Endodermal cell (in vitro differentiated cells): ENCODE results near the gene WDR35. TPM values are rescaled to one million over a fixed set of nuclear protein-coding genes. Genes with fewer than 3 reads are reported as not detected.
A peak's percentile ranks its signal among the peaks of the same experiment; 100 is the strongest.

ENCODE experiments used
- DNase-seq: peaks from one replicate; pipeline ENCODE4 v3.0.0-alpha.2; 2017
- H3K27ac ChIP-seq: 2 replicates; pipeline ENCODE4 v1.5.1; 2013; ENCODE audit warnings: mild to moderate bottlenecking, low read depth, low read length, moderate library complexity
- H3K27me3 ChIP-seq: 2 replicates; pipeline ENCODE4 v1.6.1; 2013; ENCODE audit warnings: mild to moderate bottlenecking, low read length, moderate library complexity; ENCODE audit not compliant: insufficient read depth, control insufficient read depth, poor library complexity, severe bottlenecking
- H3K36me3 ChIP-seq: 2 replicates; pipeline ENCODE4 v1.7.0; 2013; ENCODE audit warnings: mild to moderate bottlenecking, low read length, moderate library complexity; ENCODE audit not compliant: control insufficient read depth, insufficient read depth
- H3K4me1 ChIP-seq: one replicate; pipeline ENCODE4 v1.7.0; 2013; ENCODE audit warnings: low read length; ENCODE audit not compliant: control insufficient read depth, insufficient read depth
- H3K4me3 ChIP-seq: 2 replicates; pipeline ENCODE4 v1.5.1; 2013; ENCODE audit warnings: mild to moderate bottlenecking, low read length, moderate library complexity
- H3K9ac ChIP-seq: 2 replicates; pipeline ENCODE4 v1.6.1; 2013; ENCODE audit warnings: mild to moderate bottlenecking, low read length, moderate library complexity; ENCODE audit not compliant: poor library complexity, severe bottlenecking; ENCODE audit errors: extremely low read depth
- H3K9me3 ChIP-seq: 2 replicates; pipeline ENCODE4 v1.6.1; 2013; ENCODE audit warnings: mild to moderate bottlenecking, low read length, moderate library complexity; ENCODE audit not compliant: control insufficient read depth
- H3K27ac Mint-ChIP-seq: 2 replicates; pipeline ENCODE4 v1.8.0; 2020; ENCODE audit warnings: mixed read lengths
- H3K27me3 Mint-ChIP-seq: 2 replicates; pipeline ENCODE4 v1.8.0; 2021; ENCODE audit warnings: mild to moderate bottlenecking, mixed read lengths; ENCODE audit not compliant: insufficient read depth
- H3K36me3 Mint-ChIP-seq: 2 replicates; pipeline ENCODE4 v1.8.0; 2020; ENCODE audit warnings: low read depth, mixed read lengths
- H3K4me1 Mint-ChIP-seq: 2 replicates; pipeline ENCODE4 v1.8.0; 2020; ENCODE audit warnings: mixed read lengths
- H3K4me3 Mint-ChIP-seq: 2 replicates; pipeline ENCODE4 v1.8.0; 2020; ENCODE audit warnings: mild to moderate bottlenecking, moderate library complexity, mixed read lengths
- H3K9me3 Mint-ChIP-seq: 2 replicates; pipeline ENCODE4 v1.8.0; 2020; ENCODE audit warnings: mild to moderate bottlenecking, mixed read lengths
- CTCF ChIP-seq: fragments of 200-600 bp; sonication (generic); conservative IDR thresholded peaks from 2 replicates; pipeline ENCODE4 v1.5.0; 2021; ENCODE audit warnings: antibody characterized with exemption, mild to moderate bottlenecking
- WGBS, 2 experiments: methylation state at CpG; one replicate each; pipeline versions ENCODE4 v1.1.5 to v1.1.7; 2013; ENCODE audit warnings: missing lambda C conversion rate in 2 of 2, mixed read lengths in 1 of 2; ENCODE audit not compliant: insufficient coverage in 1 of 2, insufficient read length in 1 of 2; 5-methylcytosine and 5-hydroxymethylcytosine counted together
- total RNA-seq, 2 donors: library from RNA; stranded (reverse); fragmentation: NEBNext Ultra II Directional in 1 of 2; extraction: Animal tissue kit (Norgen Biotek cat#: 25700) in 1 of 2; gene quantifications; 2 replicates in 1 of 2; 3 replicates in 1 of 2; pipeline ENCODE4 v1.2.1, GENCODE V29; 2021

WDR35 gene
- total RNA-seq, 2 donors from 2014 or later: 11.3 to 13.5 TPM

GRCh38 chr2:20019747-20020146 is 29.8 kb upstream of the WDR35 start:
- no peak for TF ChIP-seq CTCF
- peaks cover 13% of the 10 kb centered on the region for H3K36me3 ChIP-seq
- Mint-ChIP-seq H3K9me3 (peaks cover 39% of the 10 kb centered on the region), H3K4me1 (no peaks in the 10 kb centered on the region), H3K4me3 (no peak overlapping the region), H3K36me3 (peaks cover 38% of the 10 kb centered on the region), H3K27ac (no peak overlapping the region), H3K27me3 (no peaks in the 10 kb centered on the region)
- H3K27ac ChIP-seq: no peak overlapping the region
- no peaks in the 10 kb centered on the region for H3K4me1 ChIP-seq
- peaks cover 32% of the 10 kb centered on the region for H3K9me3 ChIP-seq
- no peak for DNase-seq
- H3K27me3 ChIP-seq: no peaks in the 10 kb centered on the region
- H3K4me3 ChIP-seq: no peak overlapping the region
- WGBS, 2 experiments: 90 to 97% methylated on average over 3 to 4 of the region's 4 CpGs
- no peak overlapping the region for H3K9ac ChIP-seq

GRCh38 chr2:20018601-20019152 is 28.8 kb upstream of the WDR35 start:
- peaks cover 5% of the 10 kb centered on the region for H3K36me3 ChIP-seq
- H3K27ac ChIP-seq: no peak overlapping the region
- H3K4me1 ChIP-seq: no peaks in the 10 kb centered on the region
- Mint-ChIP-seq H3K36me3 (peaks cover 29% of the 10 kb centered on the region), H3K9me3 (peaks cover 43% of the 10 kb centered on the region), H3K4me3 (no peak overlapping the region), H3K27me3 (no peaks in the 10 kb centered on the region), H3K4me1 (peaks cover 2% of the 10 kb centered on the region), H3K27ac (no peak overlapping the region)
- H3K27me3 ChIP-seq: no peaks in the 10 kb centered on the region
- DNase-seq: no peak
- H3K4me3 ChIP-seq: no peak overlapping the region
- 94 to 100% methylated on average over 1 to 2 of the region's 2 CpGs for WGBS, 2 experiments
- H3K9ac ChIP-seq: no peak overlapping the region
- TF ChIP-seq CTCF: no peak
- H3K9me3 ChIP-seq: peaks cover 34% of the 10 kb centered on the region

- Histone ChIP-seq H3K9me3 (peaks cover 20% of the 10 kb centered on the region), H3K27me3 (peaks cover 5% of the 10 kb centered on the region), H3K27ac (no peak overlapping the region), H3K4me3 (no peak overlapping the region), H3K9ac (no peak overlapping the region), H3K36me3 (no peaks in the 10 kb centered on the region), H3K4me1 (peaks cover 3% of the 10 kb centered on the region)
- DNase-seq: peak; percentile 71
- Mint-ChIP-seq H3K36me3 (peaks cover 10% of the 10 kb centered on the region), H3K4me1 (peaks cover 16% of the 10 kb centered on the region), H3K4me3 (no peak overlapping the region), H3K27me3 (peaks cover 8% of the 10 kb centered on the region), H3K9me3 (peaks cover 30% of the 10 kb centered on the region), H3K27ac (no peak overlapping the region)
- TF ChIP-seq CTCF: peak; percentile 76
These were observed 26.4 kb upstream of the WDR35 start for GRCh38 chr2:20016346-20016745.
